Muscle of leg (tissue), 16 donors: Measurements from ENCODE around the gene DERA. TPM values are rescaled to one million over a fixed set of nuclear protein-coding genes. Genes with fewer than 3 reads are reported as not detected.
"Not testable (repeated sequence)": the region's sequence is repeated elsewhere in the genome, so short reads cannot be mapped to it uniquely, and the experiment has no call there.

Experiments
- DNase-seq: peaks from one replicate; pipeline ENCODE4 v3.0.0; 2013
- H3K27ac ChIP-seq: one replicate; pipeline ENCODE4 v1.5.1; 2013; ENCODE audit warnings: mild to moderate bottlenecking, low read length, control low read depth
- H3K27me3 ChIP-seq: one replicate; pipeline ENCODE4 v1.6.1; 2013; ENCODE audit warnings: low read length; ENCODE audit not compliant: control insufficient read depth, insufficient read depth
- H3K36me3 ChIP-seq: one replicate; pipeline ENCODE4 v1.6.1; 2013; ENCODE audit warnings: low read length; ENCODE audit not compliant: control insufficient read depth, insufficient read depth
- H3K4me1 ChIP-seq: one replicate; pipeline ENCODE4 v1.6.1; 2013; ENCODE audit warnings: low read length; ENCODE audit not compliant: control insufficient read depth, insufficient read depth
- H3K4me3 ChIP-seq: one replicate; pipeline ENCODE4 v1.5.1; 2013; ENCODE audit warnings: low read length, control low read depth
- H3K9me3 ChIP-seq: replicated peaks from 2 replicates; pipeline ENCODE4 v1.6.1; 2013; ENCODE audit warnings: low read depth, low read length; ENCODE audit not compliant: control insufficient read depth
- WGBS: methylation state at CpG from one replicate; pipeline ENCODE4 v1.1.5; 2013; ENCODE audit warnings: missing lambda C conversion rate; ENCODE audit not compliant: insufficient coverage; 5-methylcytosine and 5-hydroxymethylcytosine counted together
- long read RNA-seq, 11 donors: transcript quantifications; one replicate each; lab custom pipeline, GENCODE V29; 2026
- polyA plus RNA-seq, 8 donors: library from polyadenylated mRNA; unstranded; fragments of 120-200 nt; gene quantifications; one replicate each; pipeline versions ENCODE4 v1.2.1 to v1.2.3, GENCODE V29; 2013; ENCODE audit warnings: inconsistent platforms in 1 of 8, low replicate concordance in 1 of 8; ENCODE audit not compliant: insufficient read length in 8 of 8, insufficient read depth in 1 of 8
- total RNA-seq: library from RNA; stranded (reverse); fragments of 120-200 nt; gene quantifications from one replicate; pipeline ENCODE4 v1.2.4, GENCODE V29; 2013

Gene DERA
- total RNA-seq (34.0 TPM), polyA plus RNA-seq (10 to 100 TPM; 25.6 to 35.0 (median 30.3) TPM)
- long read RNA-seq, donor 1, transcript DERA-201 (9 exons, 1,705 nt) = major isoform, 5 of 6 reads
- long read RNA-seq, donor 1, partial matches to known transcripts = 0 of 6 reads
- long read RNA-seq, donor 1, other reads (novel, unspliced or antisense) = 0 of 6 reads
- long read RNA-seq, donor 2, partial matches to known transcripts = 0 of 1 reads
- long read RNA-seq, donor 2, other reads (novel, unspliced or antisense) = 0 of 1 reads
- long read RNA-seq, donor 3, transcript DERA-201 (9 exons, 1,705 nt) = major isoform, 16 of 22 reads
- long read RNA-seq, donor 3, partial matches to known transcripts = 5 of 22 reads
- long read RNA-seq, donor 3, other reads (novel, unspliced or antisense) = 0 of 22 reads
- long read RNA-seq, donor 4, transcript DERA-201 (9 exons, 1,705 nt) = major isoform, 8 of 8 reads
- long read RNA-seq, donor 4, partial matches to known transcripts = 0 of 8 reads
- long read RNA-seq, donor 4, other reads (novel, unspliced or antisense) = 0 of 8 reads
- long read RNA-seq, donor 5, transcript DERA-201 (9 exons, 1,705 nt) = major isoform, 22 of 40 reads
- long read RNA-seq, donor 5, partial matches to known transcripts = 18 of 40 reads
- long read RNA-seq, donor 5, other reads (novel, unspliced or antisense) = 0 of 40 reads
- long read RNA-seq, donor 6, transcript DERA-201 (9 exons, 1,705 nt) = major isoform, 17 of 25 reads
- long read RNA-seq, donor 6, partial matches to known transcripts = 7 of 25 reads
- long read RNA-seq, donor 6, other reads (novel, unspliced or antisense) = 0 of 25 reads
- long read RNA-seq, donor 7, transcript DERA-201 (9 exons, 1,705 nt) = major isoform, 18 of 27 reads
- long read RNA-seq, donor 7, partial matches to known transcripts = 9 of 27 reads
- long read RNA-seq, donor 7, other reads (novel, unspliced or antisense) = 0 of 27 reads
- long read RNA-seq, donor 8, transcript DERA-201 (9 exons, 1,705 nt) = major isoform, 12 of 18 reads
- long read RNA-seq, donor 8, partial matches to known transcripts = 5 of 18 reads
- long read RNA-seq, donor 8, other reads (novel, unspliced or antisense) = 0 of 18 reads
- long read RNA-seq, donor 9, partial matches to known transcripts = 9 of 13 reads
- long read RNA-seq, donor 9, other reads (novel, unspliced or antisense) = 0 of 13 reads
- long read RNA-seq, donor 10, transcript DERA-201 (9 exons, 1,705 nt) = major isoform, 16 of 16 reads
- long read RNA-seq, donor 10, partial matches to known transcripts = 0 of 16 reads
- long read RNA-seq, donor 10, other reads (novel, unspliced or antisense) = 0 of 16 reads
- long read RNA-seq, donor 11, transcript DERA-201 (9 exons, 1,705 nt) = major isoform, 13 of 24 reads
- long read RNA-seq, donor 11, partial matches to known transcripts = 10 of 24 reads
- long read RNA-seq, donor 11, other reads (novel, unspliced or antisense) = 0 of 24 reads

- Histone ChIP-seq H3K4me1 (peaks cover 3% of the 10 kb centered on the region), H3K36me3 (no peaks in the 10 kb centered on the region), H3K4me3 (peak within 1 kb of the TSS; percentile 92), H3K27ac (peak within 1 kb of the TSS; percentile 96), H3K9me3 (no peaks in the 10 kb centered on the region), H3K27me3 (no peaks in the 10 kb centered on the region)
- peak; percentile 90 for DNase-seq
- WGBS = under 1% methylated on average over 47 of the region's 59 CpGs
These were observed at the start of gene DERA for GRCh38 chr12:15910864-15911721. TSS of gene DERA (plus strand) at chr12:15911332. CDS start at chr12:15911384, 52 bp downstream.

GRCh38 chr12:15861404-15861803 lies 49.7 kb upstream of the DERA start:
- WGBS = 33% methylated on average over 1 of the region's 1 CpG
- Histone ChIP-seq H3K4me1 (no peaks in the 10 kb centered on the region), H3K27me3 (peaks cover 5% of the 10 kb centered on the region), H3K4me3 (no peak overlapping the region), H3K9me3 (no peaks in the 10 kb centered on the region), H3K36me3 (no peaks in the 10 kb centered on the region), H3K27ac (no peak overlapping the region)
- DNase-seq = no peak

- no peaks in the 10 kb centered on the region for H3K4me1 ChIP-seq
- H3K36me3 ChIP-seq = no peaks in the 10 kb centered on the region
- H3K9me3 ChIP-seq = no peaks in the 10 kb centered on the region
- WGBS = no CpG with 5 or more reads among the region's 1 CpG
- H3K27ac ChIP-seq = no peak overlapping the region
- no peak for DNase-seq
- H3K4me3 ChIP-seq = no peak overlapping the region
- H3K27me3 ChIP-seq = peaks cover 5% of the 10 kb centered on the region
These were observed 48.3 kb upstream of the DERA start for GRCh38 chr12:15862840-15863239.

GRCh38 chr12:15863372-15863771 lies 47.8 kb upstream of the DERA start:
- DNase-seq = no peak
- WGBS = 33% methylated on average over 7 of the region's 9 CpGs
- H3K9me3 ChIP-seq = no peaks in the 10 kb centered on the region
- no peak overlapping the region for H3K27ac ChIP-seq
- no peak overlapping the region for H3K4me3 ChIP-seq
- H3K4me1 ChIP-seq = no peaks in the 10 kb centered on the region
- peaks cover 5% of the 10 kb centered on the region for H3K27me3 ChIP-seq
- no peaks in the 10 kb centered on the region for H3K36me3 ChIP-seq

- H3K27me3 ChIP-seq = peaks cover 5% of the 10 kb centered on the region
- H3K36me3 ChIP-seq = no peaks in the 10 kb centered on the region
- WGBS = 77% methylated on average over 3 of the region's 6 CpGs
- no peaks in the 10 kb centered on the region for H3K4me1 ChIP-seq
- H3K9me3 ChIP-seq = no peaks in the 10 kb centered on the region
- H3K4me3 ChIP-seq = no peak overlapping the region
- H3K27ac ChIP-seq = no peak overlapping the region
- no peak for DNase-seq
These were observed 47.1 kb upstream of the DERA start for GRCh38 chr12:15863984-15864383.

- Histone ChIP-seq H3K9me3 (no peaks in the 10 kb centered on the region), H3K27ac (no peak overlapping the region), H3K27me3 (peaks cover 5% of the 10 kb centered on the region), H3K36me3 (no peaks in the 10 kb centered on the region), H3K4me1 (no peaks in the 10 kb centered on the region), H3K4me3 (no peak overlapping the region)
- no peak for DNase-seq
- WGBS = no CpG with 5 or more reads among the region's 3 CpGs
These were observed 42.9 kb upstream of the DERA start for GRCh38 chr12:15868186-15868585.

GRCh38 chr12:15873556-15873955 lies 37.6 kb upstream of the DERA start:
- Histone ChIP-seq H3K4me3 (no peak overlapping the region), H3K9me3 (no peaks in the 10 kb centered on the region), H3K27ac (no peak overlapping the region), H3K27me3 (no peaks in the 10 kb centered on the region), H3K4me1 (no peaks in the 10 kb centered on the region), H3K36me3 (no peaks in the 10 kb centered on the region)
- DNase-seq = peak; percentile 73
- WGBS = 60% methylated on average over 1 of the region's 4 CpGs

GRCh38 chr12:15874556-15875145 lies 36.5 kb upstream of the DERA start:
- H3K4me1 ChIP-seq, H3K9me3 ChIP-seq, H3K4me3 ChIP-seq, DNase-seq, H3K36me3 ChIP-seq, H3K27me3 ChIP-seq, H3K27ac ChIP-seq: not testable (repeated sequence)
- WGBS = 95% methylated on average over 19 of the region's 20 CpGs

GRCh38 chr12:15875863-15876262 lies 35.3 kb upstream of the DERA start:
- Histone ChIP-seq H3K4me1 (no peaks in the 10 kb centered on the region), H3K9me3 (no peaks in the 10 kb centered on the region), H3K36me3 (no peaks in the 10 kb centered on the region), H3K27ac (no peak overlapping the region), H3K4me3 (no peak overlapping the region), H3K27me3 (no peaks in the 10 kb centered on the region)
- WGBS = 88% methylated on average over 1 of the region's 1 CpG
- no peak for DNase-seq
